Caco-2 (cell line): ENCODE measurements around the gene DENND1A. TPM values are rescaled to one million over a fixed set of nuclear protein-coding genes. Genes with fewer than 3 reads are reported as not detected.

Experiments
- BruUV-seq: library from RNA; stranded (reverse); fragments of 400-500 nt; replicated peaks from 2 replicates; lab custom pipeline; 2021; lab: Mats Ljungman, UMichigan
- CTCF ChIA-PET: fragments of 300-600 bp; sonication (Branson Sonifier 250); formaldehyde crosslinking; loops from one replicate; lab custom pipeline; 2022; ENCODE audit warnings: antibody characterized with exemption; lab: Charles Lee
- POLR2A ChIA-PET: fragments of 300-600 bp; sonication (Branson Sonifier 250); formaldehyde crosslinking; loops from one replicate; lab custom pipeline; 2022; ENCODE audit warnings: antibody characterized with exemption; lab: Charles Lee
- DNase-seq, 2 experiments: peaks; one replicate each; pipeline versions ENCODE4 v3.0.0 to v3.0.0-alpha.2; 2020 to 2022
- H3K27me3 ChIP-seq: replicated peaks from 2 replicates; pipeline ENCODE4 v1.6.0; 2011; ENCODE audit warnings: low read length; ENCODE audit not compliant: control insufficient read depth, insufficient read depth
- H3K36me3 ChIP-seq: 2 replicates; pipeline ENCODE4 v1.5.1; 2011; ENCODE audit warnings: low read length; ENCODE audit not compliant: control insufficient read depth, insufficient read depth
- H3K4me1 ChIP-seq: fragments of 250-450 bp; sonication (Bioruptor Pico); 2 replicates; pipeline ENCODE4 v1.5.1; 2020; ENCODE audit warnings: mild to moderate bottlenecking
- H3K4me3 ChIP-seq: 2 replicates; pipeline ENCODE4 v1.5.1; 2011; ENCODE audit warnings: low read depth, mild to moderate bottlenecking, control low read depth, low read length
- H3K9me3 ChIP-seq: fragments of 250-450 bp; sonication (Bioruptor Pico); 2 replicates; pipeline ENCODE4 v1.5.1; 2020; ENCODE audit warnings: mild to moderate bottlenecking, moderate library complexity
- H3K27ac Mint-ChIP-seq: one replicate; pipeline ENCODE4 v1.8.0; 2022; ENCODE audit warnings: mixed read lengths; ENCODE audit not compliant: unreplicated experiment
- H3K27me3 Mint-ChIP-seq: one replicate; pipeline ENCODE4 v1.8.0; 2022; ENCODE audit warnings: mixed read lengths; ENCODE audit not compliant: insufficient read depth, unreplicated experiment
- H3K36me3 Mint-ChIP-seq: one replicate; pipeline ENCODE4 v1.8.0; 2022; ENCODE audit warnings: mild to moderate bottlenecking, mixed read lengths; ENCODE audit not compliant: insufficient read depth, unreplicated experiment
- H3K4me1 Mint-ChIP-seq: one replicate; pipeline ENCODE4 v1.8.0; 2022; ENCODE audit warnings: low read depth, mixed read lengths; ENCODE audit not compliant: unreplicated experiment
- H3K4me3 Mint-ChIP-seq: one replicate; pipeline ENCODE4 v1.8.0; 2022; ENCODE audit warnings: mild to moderate bottlenecking, moderate library complexity, mixed read lengths; ENCODE audit not compliant: unreplicated experiment
- H3K9me3 Mint-ChIP-seq: one replicate; pipeline ENCODE4 v1.8.0; 2022; ENCODE audit warnings: mixed read lengths; ENCODE audit not compliant: unreplicated experiment
- intact Hi-C: fragments of 100-400 bp; cut with micrococcal nuclease; formaldehyde crosslinking; loops from one replicate; pipeline ENCODE4 v1.10.0; 2022; ENCODE audit not compliant: unreplicated experiment
- total RNA-seq: library from RNA; stranded (reverse); gene quantifications from 2 replicates; pipeline ENCODE4 v1.2.3, GENCODE V29; 2022
- TF ChIP-seq, protein P1 (sequence below), 2 experiments: fragments of 200-600 bp in 1 of 2; IDR thresholded peaks; 1 replicate in 1 of 2; 2 replicates in 1 of 2; pipeline versions ENCODE4 v1.5.1 to v1.8.0; 2011 to 2022; ENCODE audit warnings: antibody characterized with exemption in 1 of 2, control low read depth in 1 of 2, inconsistent platforms in 1 of 2, low read depth in 1 of 2, low read length in 1 of 2, mild to moderate bottlenecking in 1 of 2, moderate library complexity in 1 of 2; ENCODE audit not compliant: insufficient read depth in 1 of 2, severe bottlenecking in 1 of 2, unreplicated experiment in 1 of 2

Gene DENND1A
- total RNA-seq, 1 experiment from 2014 or later, result 41.6 TPM

DNA sequence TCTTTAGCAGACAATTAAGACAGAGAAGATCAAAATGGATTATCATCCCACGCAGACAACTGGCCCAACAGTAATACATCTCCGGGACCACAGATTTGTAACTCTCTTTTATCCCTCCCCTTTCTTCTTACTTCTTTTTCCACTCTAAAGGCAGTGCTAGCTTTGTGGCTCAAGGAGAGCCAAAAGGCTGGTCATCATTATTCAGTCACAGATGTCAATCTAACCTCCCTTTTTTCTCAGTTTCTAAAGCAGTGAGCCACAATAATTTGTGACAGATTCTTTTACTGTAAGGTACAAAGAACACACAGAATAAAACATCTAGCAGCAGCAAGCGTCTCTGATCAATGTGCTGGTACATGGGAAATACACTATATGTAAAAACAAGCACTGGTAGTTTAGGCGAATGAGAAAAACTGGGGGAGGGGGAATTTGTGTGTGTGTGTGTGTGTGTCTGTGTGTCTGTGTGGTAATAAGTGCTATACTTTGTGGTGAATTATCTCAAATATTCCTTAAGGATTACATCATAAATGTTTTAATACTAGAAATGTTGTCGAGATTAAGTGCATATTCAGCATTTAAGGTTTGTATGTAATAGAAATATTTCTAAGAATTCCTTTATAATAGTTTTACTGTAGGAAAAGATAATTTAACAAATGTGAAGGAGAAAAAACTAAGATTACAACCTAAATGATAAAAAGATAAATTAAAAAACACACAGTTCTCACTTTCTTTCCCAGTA, 140.2 kb downstream of the DENND1A start:
- CTCF ChIA-PET, result no interaction called here
- TF ChIP-seq, protein P1, sequence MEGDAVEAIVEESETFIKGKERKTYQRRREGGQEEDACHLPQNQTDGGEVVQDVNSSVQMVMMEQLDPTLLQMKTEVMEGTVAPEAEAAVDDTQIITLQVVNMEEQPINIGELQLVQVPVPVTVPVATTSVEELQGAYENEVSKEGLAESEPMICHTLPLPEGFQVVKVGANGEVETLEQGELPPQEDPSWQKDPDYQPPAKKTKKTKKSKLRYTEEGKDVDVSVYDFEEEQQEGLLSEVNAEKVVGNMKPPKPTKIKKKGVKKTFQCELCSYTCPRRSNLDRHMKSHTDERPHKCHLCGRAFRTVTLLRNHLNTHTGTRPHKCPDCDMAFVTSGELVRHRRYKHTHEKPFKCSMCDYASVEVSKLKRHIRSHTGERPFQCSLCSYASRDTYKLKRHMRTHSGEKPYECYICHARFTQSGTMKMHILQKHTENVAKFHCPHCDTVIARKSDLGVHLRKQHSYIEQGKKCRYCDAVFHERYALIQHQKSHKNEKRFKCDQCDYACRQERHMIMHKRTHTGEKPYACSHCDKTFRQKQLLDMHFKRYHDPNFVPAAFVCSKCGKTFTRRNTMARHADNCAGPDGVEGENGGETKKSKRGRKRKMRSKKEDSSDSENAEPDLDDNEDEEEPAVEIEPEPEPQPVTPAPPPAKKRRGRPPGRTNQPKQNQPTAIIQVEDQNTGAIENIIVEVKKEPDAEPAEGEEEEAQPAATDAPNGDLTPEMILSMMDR (IDR thresholded peaks at IDR 0.05; ENCODE audit: insufficient read depth in 1 of 2, low read depth in 1 of 2, low read length in 1 of 2, severe bottlenecking in 1 of 2, unreplicated experiment in 1 of 2), result no peak

DNA sequence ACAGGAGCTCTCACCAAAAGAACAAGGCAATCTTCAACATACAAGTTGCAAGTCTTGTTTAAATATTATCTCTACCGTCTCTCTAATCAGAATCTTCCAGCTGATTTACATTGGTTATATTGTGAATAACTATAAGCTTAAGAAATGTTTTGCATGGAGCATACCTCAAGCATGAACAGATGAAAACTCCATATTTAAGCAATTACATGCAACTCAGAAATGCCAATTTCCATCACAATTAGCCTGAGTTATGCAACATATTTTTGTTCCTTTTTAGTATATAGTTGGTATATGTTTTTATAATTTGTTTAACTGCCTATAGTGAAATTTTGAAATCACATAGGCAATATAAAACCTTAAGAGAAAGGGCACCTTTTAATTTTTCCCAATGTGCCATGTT, 142.5 kb downstream of the DENND1A start:
- no TSS peak for BruUV-seq
- Mint-ChIP-seq H3K4me1 (peaks cover 14% of the 10 kb centered on the region), H3K36me3 (no peaks in the 10 kb centered on the region), H3K27me3 (no peaks in the 10 kb centered on the region), H3K27ac (no peak overlapping the region), H3K4me3 (no peak overlapping the region), H3K9me3 (no peaks in the 10 kb centered on the region)
- Histone ChIP-seq H3K9me3 (no peaks in the 10 kb centered on the region), H3K4me1 (peaks cover 21% of the 10 kb centered on the region), H3K4me3 (no peak overlapping the region), H3K36me3 (no peaks in the 10 kb centered on the region), H3K27me3 (no peaks in the 10 kb centered on the region)
- CTCF ChIA-PET, result no interaction called here
- TF ChIP-seq, protein P1 (IDR thresholded peaks at IDR 0.05; ENCODE audit: insufficient read depth in 1 of 2, low read depth in 1 of 2, low read length in 1 of 2, severe bottlenecking in 1 of 2, unreplicated experiment in 1 of 2), result no peak
- no peak for DNase-seq
- POLR2A ChIA-PET, result no interaction called here
- intact Hi-C loops, result no loop called here

More for the DNA sequence above, 140.2 kb downstream of the DENND1A start:
- Histone ChIP-seq H3K4me3 (no peak overlapping the region), H3K4me1 (no peaks in the 10 kb centered on the region), H3K27me3 (no peaks in the 10 kb centered on the region), H3K9me3 (no peaks in the 10 kb centered on the region), H3K36me3 (no peaks in the 10 kb centered on the region)
- no peak overlapping the region for H3K4me3 Mint-ChIP-seq
- no peak overlapping the region for H3K27ac Mint-ChIP-seq
- intact Hi-C loops, result no loop called here
- no peaks in the 10 kb centered on the region for H3K27me3 Mint-ChIP-seq
- H3K36me3 Mint-ChIP-seq, result no peaks in the 10 kb centered on the region
- BruUV-seq, result no TSS peak
- no peaks in the 10 kb centered on the region for H3K4me1 Mint-ChIP-seq
- no peaks in the 10 kb centered on the region for H3K9me3 Mint-ChIP-seq
- POLR2A ChIA-PET, result no interaction called here
- DNase-seq, result no peak

DNA sequence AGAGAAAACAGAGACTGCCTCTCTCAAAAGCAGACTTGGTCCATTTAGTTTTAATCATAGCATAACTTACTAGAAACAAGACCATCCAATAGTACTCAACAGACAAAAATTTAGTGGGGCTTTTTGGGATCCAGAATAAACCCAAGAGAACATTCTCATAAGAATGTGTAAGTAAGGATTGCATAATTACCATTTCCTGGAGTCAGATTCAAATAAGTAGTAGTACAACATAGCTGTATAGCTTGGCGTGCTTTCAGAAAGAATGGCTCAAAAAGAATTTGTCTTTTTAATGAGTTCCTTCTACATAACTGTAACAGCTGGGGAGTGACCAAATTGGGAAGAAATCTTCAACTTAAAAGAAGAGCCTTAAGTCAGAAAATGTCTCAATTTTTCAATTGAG, 145.4 kb downstream of the DENND1A start:
- TF ChIP-seq, protein P1 (IDR thresholded peaks at IDR 0.05; ENCODE audit: insufficient read depth in 1 of 2, low read depth in 1 of 2, low read length in 1 of 2, severe bottlenecking in 1 of 2, unreplicated experiment in 1 of 2), result no peak
- no peak for DNase-seq
- intact Hi-C loops, result no loop called here
- Histone ChIP-seq H3K36me3 (no peaks in the 10 kb centered on the region), H3K27me3 (no peaks in the 10 kb centered on the region), H3K4me3 (no peak overlapping the region), H3K4me1 (peaks cover 24% of the 10 kb centered on the region), H3K9me3 (no peaks in the 10 kb centered on the region)
- Mint-ChIP-seq H3K4me3 (no peak overlapping the region), H3K27me3 (no peaks in the 10 kb centered on the region), H3K27ac (no peak overlapping the region), H3K9me3 (no peaks in the 10 kb centered on the region), H3K4me1 (peaks cover 14% of the 10 kb centered on the region), H3K36me3 (no peaks in the 10 kb centered on the region)
- no TSS peak for BruUV-seq
- CTCF ChIA-PET, result no interaction called here
- POLR2A ChIA-PET, result no interaction called here
